Mesothelial cell of epicardium (in vitro differentiated cells): Measurements from ENCODE around the gene EEF1AKMT3. TPM values are rescaled to one million over a fixed set of nuclear protein-coding genes. Genes with fewer than 3 reads are reported as not detected.

Experiments
- DNase-seq, 2 experiments: peaks; one replicate each; pipeline ENCODE4 v3.0.0; 2021; ENCODE audit warnings: low spot score in 2 of 2; ENCODE audit not compliant: unreplicated experiment in 2 of 2
- H3K27ac Mint-ChIP-seq: 2 replicates; pipeline ENCODE4 v1.8.0; 2021; ENCODE audit warnings: mixed read lengths
- H3K27me3 Mint-ChIP-seq: 2 replicates; pipeline ENCODE4 v1.8.0; 2021; ENCODE audit warnings: low read depth, mixed read lengths
- H3K36me3 Mint-ChIP-seq: 2 replicates; pipeline ENCODE4 v1.8.0; 2021; ENCODE audit warnings: mixed read lengths
- H3K4me1 Mint-ChIP-seq: 2 replicates; pipeline ENCODE4 v1.8.0; 2021; ENCODE audit warnings: mixed read lengths
- H3K4me3 Mint-ChIP-seq: 2 replicates; pipeline ENCODE4 v1.8.0; 2021; ENCODE audit warnings: mild to moderate bottlenecking, moderate library complexity, mixed read lengths
- H3K9me3 Mint-ChIP-seq: 2 replicates; pipeline ENCODE4 v1.8.0; 2021; ENCODE audit warnings: mixed read lengths
- CTCF ChIP-seq: fragments of 200-600 bp; sonication (generic); IDR thresholded peaks from one replicate; pipeline ENCODE4 v1.5.0; 2021; ENCODE audit warnings: antibody characterized with exemption; ENCODE audit not compliant: unreplicated experiment
- total RNA-seq: library from RNA; stranded (reverse); gene quantifications from 3 replicates; pipeline ENCODE4 v1.2.1, GENCODE V29; 2021

EEF1AKMT3 gene
- total RNA-seq, 1 donor from 2014 or later, result 8.7 TPM

- H3K27ac Mint-ChIP-seq, result no peak overlapping the region
- no peak overlapping the region for H3K4me3 Mint-ChIP-seq
- H3K36me3 Mint-ChIP-seq, result peaks cover 11% of the 10 kb centered on the region
- TF ChIP-seq CTCF, result no peak
- H3K9me3 Mint-ChIP-seq, result no peaks in the 10 kb centered on the region
- H3K4me1 Mint-ChIP-seq, result no peaks in the 10 kb centered on the region
- no peak for DNase-seq
- H3K27me3 Mint-ChIP-seq, result no peaks in the 10 kb centered on the region
These were observed 28.6 kb downstream of the EEF1AKMT3 start for GRCh38 chr12:57800965-57801364.

GRCh38 chr12:57802607-57803006 is 30.2 kb downstream of the EEF1AKMT3 start:
- Mint-ChIP-seq H3K4me1 (no peaks in the 10 kb centered on the region), H3K36me3 (peaks cover 17% of the 10 kb centered on the region), H3K4me3 (no peak overlapping the region), H3K27me3 (no peaks in the 10 kb centered on the region), H3K27ac (no peak overlapping the region), H3K9me3 (no peaks in the 10 kb centered on the region)
- DNase-seq, result no peak
- TF ChIP-seq CTCF, result no peak

- Mint-ChIP-seq H3K36me3 (peaks cover 17% of the 10 kb centered on the region), H3K4me3 (no peak overlapping the region), H3K27ac (no peak overlapping the region), H3K4me1 (no peaks in the 10 kb centered on the region), H3K9me3 (no peaks in the 10 kb centered on the region), H3K27me3 (no peaks in the 10 kb centered on the region)
- peak in 1 of 2 experiments; percentile 49 for DNase-seq
- TF ChIP-seq CTCF, result peak; percentile 51
These were observed 31.0 kb downstream of the EEF1AKMT3 start for GRCh38 chr12:57803319-57803893.

GRCh38 chr12:57806677-57807076 is 34.3 kb downstream of the EEF1AKMT3 start:
- no peak overlapping the region for H3K27ac Mint-ChIP-seq
- no peaks in the 10 kb centered on the region for H3K27me3 Mint-ChIP-seq
- DNase-seq, result no peak
- H3K4me1 Mint-ChIP-seq, result no peaks in the 10 kb centered on the region
- no peak overlapping the region for H3K4me3 Mint-ChIP-seq
- H3K9me3 Mint-ChIP-seq, result no peaks in the 10 kb centered on the region
- H3K36me3 Mint-ChIP-seq, result peaks cover 13% of the 10 kb centered on the region
- no peak for TF ChIP-seq CTCF

- DNase-seq, result no peak
- no peaks in the 10 kb centered on the region for H3K27me3 Mint-ChIP-seq
These were observed 34.9 kb downstream of the EEF1AKMT3 start for GRCh38 chr12:57807285-57807684.

More at GRCh38 chr12:57807285-57807684, 34.9 kb downstream of the EEF1AKMT3 start:
- H3K9me3 Mint-ChIP-seq, result no peaks in the 10 kb centered on the region
- peaks cover 15% of the 10 kb centered on the region for H3K36me3 Mint-ChIP-seq
- TF ChIP-seq CTCF, result no peak
- H3K27ac Mint-ChIP-seq, result no peak overlapping the region
- no peaks in the 10 kb centered on the region for H3K4me1 Mint-ChIP-seq
- H3K4me3 Mint-ChIP-seq, result no peak overlapping the region
